ENCODE measurements around the gene LRP1B.

Gene LRP1B

GRCh38 chr2:142042536-142043199, 88.1 kb downstream of the LRP1B start:
- TF ChIP-seq, protein P1, sequence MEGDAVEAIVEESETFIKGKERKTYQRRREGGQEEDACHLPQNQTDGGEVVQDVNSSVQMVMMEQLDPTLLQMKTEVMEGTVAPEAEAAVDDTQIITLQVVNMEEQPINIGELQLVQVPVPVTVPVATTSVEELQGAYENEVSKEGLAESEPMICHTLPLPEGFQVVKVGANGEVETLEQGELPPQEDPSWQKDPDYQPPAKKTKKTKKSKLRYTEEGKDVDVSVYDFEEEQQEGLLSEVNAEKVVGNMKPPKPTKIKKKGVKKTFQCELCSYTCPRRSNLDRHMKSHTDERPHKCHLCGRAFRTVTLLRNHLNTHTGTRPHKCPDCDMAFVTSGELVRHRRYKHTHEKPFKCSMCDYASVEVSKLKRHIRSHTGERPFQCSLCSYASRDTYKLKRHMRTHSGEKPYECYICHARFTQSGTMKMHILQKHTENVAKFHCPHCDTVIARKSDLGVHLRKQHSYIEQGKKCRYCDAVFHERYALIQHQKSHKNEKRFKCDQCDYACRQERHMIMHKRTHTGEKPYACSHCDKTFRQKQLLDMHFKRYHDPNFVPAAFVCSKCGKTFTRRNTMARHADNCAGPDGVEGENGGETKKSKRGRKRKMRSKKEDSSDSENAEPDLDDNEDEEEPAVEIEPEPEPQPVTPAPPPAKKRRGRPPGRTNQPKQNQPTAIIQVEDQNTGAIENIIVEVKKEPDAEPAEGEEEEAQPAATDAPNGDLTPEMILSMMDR (IDR thresholded peaks at IDR 0.05), result no peak
- TF ChIP-seq ZFX (IDR thresholded peaks at IDR 0.05; ENCODE audit: borderline replicate concordance), result no peak
- H3K27ac ChIP-seq, result no peak overlapping the region

- no peak for TF ChIP-seq ZFX (IDR thresholded peaks at IDR 0.05; ENCODE audit: borderline replicate concordance)
- TF ChIP-seq, protein P1 (IDR thresholded peaks at IDR 0.05), result no peak
- H3K27ac ChIP-seq, result no peak overlapping the region
Measured at GRCh38 chr2:142041996-142042395, 88.8 kb downstream of the LRP1B start.

DNA sequence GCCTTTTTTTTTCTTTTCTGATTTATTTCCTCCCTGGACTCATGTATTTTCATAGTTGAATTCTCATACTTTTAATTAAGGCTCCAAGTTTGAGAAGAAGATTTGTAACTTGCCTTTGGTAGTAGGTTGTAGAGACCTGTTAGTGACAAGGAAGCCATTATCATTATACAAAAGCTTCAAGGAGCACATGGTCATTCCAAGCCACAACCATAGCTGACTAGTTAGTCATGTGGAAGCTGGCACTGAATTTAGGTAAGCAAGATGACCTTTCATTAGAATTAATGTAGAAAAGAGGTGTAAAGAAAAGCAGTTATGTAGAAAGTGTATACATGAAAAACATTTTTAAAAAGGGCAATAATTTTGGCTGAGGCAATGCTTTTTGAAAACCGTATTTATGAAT, 89.7 kb downstream of the LRP1B start:
- no peak overlapping the region for H3K27ac ChIP-seq
- TF ChIP-seq, protein P1 (IDR thresholded peaks at IDR 0.05), result no peak
- no peak for TF ChIP-seq ZFX (IDR thresholded peaks at IDR 0.05; ENCODE audit: borderline replicate concordance)

- no peak overlapping the region for H3K27ac ChIP-seq
Measured at GRCh38 chr2:142040556-142040955, 90.3 kb downstream of the LRP1B start.

GRCh38 chr2:142038826-142039225, 92.0 kb downstream of the LRP1B start:
- TF ChIP-seq, protein P1 (IDR thresholded peaks at IDR 0.05), result no peak
- no peak for TF ChIP-seq ZFX (IDR thresholded peaks at IDR 0.05; ENCODE audit: borderline replicate concordance)
- no peak overlapping the region for H3K27ac ChIP-seq

More at GRCh38 chr2:142040556-142040955, 90.3 kb downstream of the LRP1B start:
- no peak for TF ChIP-seq ZFX (IDR thresholded peaks at IDR 0.05; ENCODE audit: borderline replicate concordance)
- TF ChIP-seq, protein P1 (IDR thresholded peaks at IDR 0.05), result no peak

DNA sequence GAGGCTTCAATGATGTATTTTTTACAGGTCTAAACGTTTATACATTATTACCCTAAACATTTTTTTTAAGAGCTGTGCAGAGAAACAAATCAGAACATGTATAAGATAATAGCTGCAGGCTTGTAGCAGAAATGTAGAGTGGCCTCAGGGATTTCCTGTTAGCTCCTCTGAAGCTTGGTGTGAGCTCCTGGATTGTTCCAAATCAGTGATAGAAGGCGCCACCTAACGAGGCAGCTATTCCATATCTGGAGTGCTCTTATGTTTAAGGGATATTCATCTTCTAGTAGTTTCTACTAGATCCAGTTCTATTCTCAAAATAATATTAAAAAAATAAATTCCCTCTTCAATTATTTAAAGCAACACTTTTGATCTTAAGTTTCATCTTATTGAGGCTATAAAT, 93.1 kb downstream of the LRP1B start:
- no peak overlapping the region for H3K27ac ChIP-seq
- no peak for TF ChIP-seq ZFX (IDR thresholded peaks at IDR 0.05; ENCODE audit: borderline replicate concordance)
- TF ChIP-seq, protein P1 (IDR thresholded peaks at IDR 0.05), result no peak

- TF ChIP-seq ZFX (IDR thresholded peaks at IDR 0.05; ENCODE audit: borderline replicate concordance), result no peak
- TF ChIP-seq, protein P1 (IDR thresholded peaks at IDR 0.05), result no peak
Measured at GRCh38 chr2:142037066-142037465, 93.8 kb downstream of the LRP1B start.

More at GRCh38 chr2:142037066-142037465, 93.8 kb downstream of the LRP1B start:
- H3K27ac ChIP-seq, result no peak overlapping the region
